Right atrium auricular region (tissue), 2 donors: ENCODE measurements around the gene RNF157. TPM values are rescaled to one million over a fixed set of nuclear protein-coding genes. Genes with fewer than 3 reads are reported as not detected.

Source experiments
- DNase-seq: peaks from one replicate; pipeline ENCODE4 v3.0.0-alpha.2; 2019; ENCODE audit warnings: low spot score
- H3K27ac ChIP-seq, 2 donors: fragments of 200-600 bp; sonication (generic); 1 replicate in 1 of 2; 2 replicates in 1 of 2; pipeline ENCODE4 v1.5.1; 2016 to 2019
- H3K27me3 ChIP-seq, 2 donors: fragments of 200-600 bp; sonication (generic); one replicate each; pipeline versions ENCODE4 v1.5.1 to v1.6.0; 2017 to 2019
- H3K36me3 ChIP-seq: fragments of 200-600 bp; sonication (generic); one replicate; pipeline ENCODE4 v1.5.1; 2016
- H3K4me1 ChIP-seq, 2 donors: fragments of 200-600 bp; sonication (generic); one replicate each; pipeline versions ENCODE4 v1.5.1 to v1.6.0; 2017 to 2019
- H3K4me3 ChIP-seq, 2 donors: fragments of 200-600 bp; sonication (generic); 1 replicate in 1 of 2; 2 replicates in 1 of 2; pipeline ENCODE4 v1.5.1; 2017 to 2019; ENCODE audit warnings: mild to moderate bottlenecking in 1 of 2, moderate library complexity in 1 of 2
- H3K9me3 ChIP-seq, 2 donors: fragments of 200-600 bp; sonication (generic); one replicate each; pipeline ENCODE4 v1.5.1; 2019
- total RNA-seq, 2 donors: library from RNA; depleted of rRNA; stranded (reverse); fragments of >200 nt; gene quantifications; one replicate each; pipeline ENCODE4 v1.1.0, GENCODE V29; 2016
- TF ChIP-seq, protein P1 (sequence below), 2 donors: fragments of 200-600 bp; sonication (generic); IDR thresholded peaks; one replicate each; pipeline ENCODE4 v1.5.1; 2019; ENCODE audit warnings: antibody characterized with exemption in 2 of 2

RNF157 gene
- total RNA-seq, 2 donors from 2014 or later, result 9.5 to 13.0 TPM

GRCh38 chr17:76171706-76172105 lies 68.6 kb downstream of the RNF157 start:
- H3K4me3 ChIP-seq, result no peak overlapping the region
- DNase-seq, result no peak
- H3K36me3 ChIP-seq, result no peaks in the 10 kb centered on the region
- H3K27ac ChIP-seq, result no peak overlapping the region
- H3K27me3 ChIP-seq, result no peaks in the 10 kb centered on the region
- TF ChIP-seq, protein P1, sequence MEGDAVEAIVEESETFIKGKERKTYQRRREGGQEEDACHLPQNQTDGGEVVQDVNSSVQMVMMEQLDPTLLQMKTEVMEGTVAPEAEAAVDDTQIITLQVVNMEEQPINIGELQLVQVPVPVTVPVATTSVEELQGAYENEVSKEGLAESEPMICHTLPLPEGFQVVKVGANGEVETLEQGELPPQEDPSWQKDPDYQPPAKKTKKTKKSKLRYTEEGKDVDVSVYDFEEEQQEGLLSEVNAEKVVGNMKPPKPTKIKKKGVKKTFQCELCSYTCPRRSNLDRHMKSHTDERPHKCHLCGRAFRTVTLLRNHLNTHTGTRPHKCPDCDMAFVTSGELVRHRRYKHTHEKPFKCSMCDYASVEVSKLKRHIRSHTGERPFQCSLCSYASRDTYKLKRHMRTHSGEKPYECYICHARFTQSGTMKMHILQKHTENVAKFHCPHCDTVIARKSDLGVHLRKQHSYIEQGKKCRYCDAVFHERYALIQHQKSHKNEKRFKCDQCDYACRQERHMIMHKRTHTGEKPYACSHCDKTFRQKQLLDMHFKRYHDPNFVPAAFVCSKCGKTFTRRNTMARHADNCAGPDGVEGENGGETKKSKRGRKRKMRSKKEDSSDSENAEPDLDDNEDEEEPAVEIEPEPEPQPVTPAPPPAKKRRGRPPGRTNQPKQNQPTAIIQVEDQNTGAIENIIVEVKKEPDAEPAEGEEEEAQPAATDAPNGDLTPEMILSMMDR (IDR thresholded peaks at IDR 0.05), result no peak
- H3K9me3 ChIP-seq, result no peaks in the 10 kb centered on the region
- no peaks in the 10 kb centered on the region for H3K4me1 ChIP-seq

DNA sequence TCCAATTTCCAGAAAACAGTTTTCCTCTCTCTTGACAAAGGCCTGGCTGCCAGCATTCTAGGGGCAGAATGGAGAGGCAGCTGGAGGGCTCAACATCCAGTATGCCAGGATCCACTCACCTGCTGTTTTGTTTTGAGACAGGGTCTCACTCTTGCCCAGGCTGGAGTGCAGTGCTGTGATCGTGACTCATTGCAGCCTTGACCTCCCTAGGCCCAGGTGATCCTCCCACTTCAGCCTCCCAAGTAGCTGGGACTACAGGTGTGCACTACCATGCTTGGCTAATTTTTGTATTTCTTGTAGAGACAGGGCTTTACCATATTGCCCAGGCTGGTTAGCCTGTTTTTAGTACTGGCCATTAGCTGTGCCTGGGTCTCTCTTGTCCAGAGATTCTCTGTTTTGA lies 70.2 kb downstream of the RNF157 start:
- Histone ChIP-seq H3K4me1 (no peaks in the 10 kb centered on the region), H3K4me3 (no peak overlapping the region), H3K36me3 (no peaks in the 10 kb centered on the region), H3K27me3 (no peaks in the 10 kb centered on the region), H3K9me3 (no peaks in the 10 kb centered on the region), H3K27ac (no peak overlapping the region)
- TF ChIP-seq, protein P1 (IDR thresholded peaks at IDR 0.05), result no peak
- DNase-seq, result no peak

- no peaks in the 10 kb centered on the region for H3K27me3 ChIP-seq
- no peak overlapping the region for H3K27ac ChIP-seq
- no peaks in the 10 kb centered on the region for H3K4me1 ChIP-seq
- no peak for DNase-seq
- no peaks in the 10 kb centered on the region for H3K36me3 ChIP-seq
- no peak overlapping the region for H3K4me3 ChIP-seq
- no peaks in the 10 kb centered on the region for H3K9me3 ChIP-seq
- TF ChIP-seq, protein P1 (IDR thresholded peaks at IDR 0.05), result no peak
These were observed 73.4 kb downstream of the RNF157 start for GRCh38 chr17:76166906-76167305.

DNA sequence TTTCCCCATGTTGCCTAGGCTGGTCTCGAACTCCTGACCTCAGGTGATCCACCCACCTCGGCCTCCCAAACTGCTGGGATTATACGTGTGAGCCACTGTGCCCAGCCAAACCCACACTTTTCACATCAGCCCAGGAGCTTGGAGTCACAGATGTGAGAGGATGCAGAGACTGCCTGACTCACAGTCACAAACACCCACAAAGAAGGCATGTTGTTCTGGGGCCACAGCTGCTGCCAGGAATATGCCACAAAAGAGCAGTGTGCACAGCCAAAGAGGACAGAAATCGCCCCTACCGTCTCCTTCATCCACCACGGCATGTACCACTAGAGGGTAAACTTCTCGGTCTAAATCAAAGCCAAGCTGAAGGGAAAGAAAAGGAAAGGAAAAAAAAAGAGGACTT lies 74.1 kb downstream of the RNF157 start:
- no peak for DNase-seq
- Histone ChIP-seq H3K4me1 (no peaks in the 10 kb centered on the region), H3K9me3 (no peaks in the 10 kb centered on the region), H3K27me3 (no peaks in the 10 kb centered on the region), H3K4me3 (no peak overlapping the region), H3K36me3 (no peaks in the 10 kb centered on the region), H3K27ac (no peak overlapping the region)
- TF ChIP-seq, protein P1 (IDR thresholded peaks at IDR 0.05), result no peak

DNA sequence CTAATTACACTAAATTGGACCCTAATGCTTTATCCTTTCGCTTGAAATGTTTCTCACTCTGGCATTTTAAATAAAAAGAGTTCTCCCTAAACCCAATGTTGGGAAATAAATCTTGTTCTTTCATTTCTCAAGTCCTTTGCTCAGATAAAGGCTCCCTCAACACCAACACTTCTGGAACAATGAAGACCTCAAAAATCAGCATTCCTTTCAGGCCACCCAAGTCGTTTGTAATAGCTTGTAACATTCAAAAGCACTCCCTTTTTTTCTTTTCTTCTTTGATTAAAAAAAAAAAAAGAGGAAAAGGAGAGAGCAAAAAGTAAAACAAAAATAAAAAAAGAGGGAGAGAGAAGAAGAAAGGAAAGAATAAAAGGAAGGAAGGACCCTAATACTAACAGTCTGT lies 76.0 kb downstream of the RNF157 start:
- H3K36me3 ChIP-seq, result no peaks in the 10 kb centered on the region
- no peaks in the 10 kb centered on the region for H3K27me3 ChIP-seq
- DNase-seq, result no peak
- no peak overlapping the region for H3K27ac ChIP-seq
- no peaks in the 10 kb centered on the region for H3K9me3 ChIP-seq
- TF ChIP-seq, protein P1 (IDR thresholded peaks at IDR 0.05), result no peak
- H3K4me3 ChIP-seq, result no peak overlapping the region
- no peaks in the 10 kb centered on the region for H3K4me1 ChIP-seq

DNA sequence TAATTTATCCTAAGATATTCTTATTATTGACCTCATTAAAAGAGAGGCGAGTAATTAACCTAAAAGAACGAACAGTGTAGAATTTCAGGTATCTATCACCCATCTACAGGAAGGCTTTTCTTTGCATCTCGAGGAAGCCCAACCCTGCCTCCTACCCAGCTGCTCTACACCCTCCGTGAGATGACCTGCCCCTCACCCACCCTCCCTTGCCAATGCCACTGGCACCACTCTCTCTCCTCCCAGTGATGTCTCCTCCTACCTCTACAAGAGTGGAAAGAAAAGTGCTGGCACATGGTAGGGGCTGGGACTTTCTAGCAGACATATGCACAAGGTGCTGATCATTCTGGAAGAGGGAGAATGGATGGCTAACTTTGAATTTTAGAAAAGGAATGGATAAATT lies 76.4 kb downstream of the RNF157 start:
- no peaks in the 10 kb centered on the region for H3K4me1 ChIP-seq
- no peaks in the 10 kb centered on the region for H3K36me3 ChIP-seq
- TF ChIP-seq, protein P1 (IDR thresholded peaks at IDR 0.05), result no peak
- no peaks in the 10 kb centered on the region for H3K9me3 ChIP-seq
- DNase-seq, result no peak
- H3K27me3 ChIP-seq, result no peaks in the 10 kb centered on the region
- H3K4me3 ChIP-seq, result no peak overlapping the region
- no peak overlapping the region for H3K27ac ChIP-seq
